Astrocyte (in vitro differentiated cells and primary cell): ENCODE data around the gene NPL.

Experiments
- EZH2 ChIP-seq: IDR thresholded peaks from 2 replicates; pipeline ENCODE4 v1.6.1; 2012; ENCODE audit warnings: mild to moderate bottlenecking, low read length, inconsistent platforms; ENCODE audit not compliant: insufficient read depth
- TF ChIP-seq, protein P1 (sequence below): IDR thresholded peaks from 2 replicates; pipeline ENCODE4 v1.5.1; 2011; ENCODE audit warnings: low read depth, mild to moderate bottlenecking, inconsistent platforms, low read length, moderate library complexity; ENCODE audit not compliant: insufficient read depth

DNA sequence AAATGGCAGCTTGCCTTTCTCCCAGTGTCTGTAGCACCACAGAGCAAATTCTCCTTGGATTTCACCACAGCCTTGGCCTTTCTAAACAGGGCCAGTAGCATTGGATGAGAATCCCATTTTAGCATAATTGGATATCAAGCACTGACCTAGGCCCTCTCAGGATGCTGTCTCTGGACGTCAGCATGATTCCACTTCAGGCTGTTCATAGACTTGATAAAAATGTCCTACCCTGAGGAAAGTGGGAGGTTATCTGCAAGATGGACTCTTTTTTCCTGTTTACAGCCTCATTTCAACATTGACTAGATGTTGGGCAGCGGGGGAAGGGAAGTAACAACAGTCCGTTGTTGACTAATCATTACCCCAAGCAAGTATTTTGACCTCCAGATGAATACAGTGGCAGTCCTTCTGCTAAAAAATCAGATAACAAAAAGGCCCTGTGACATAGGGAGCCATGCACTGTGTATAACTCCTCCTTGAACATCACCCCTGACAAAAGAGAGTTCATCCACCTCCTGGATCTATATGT lies 5.2 kb downstream of the NPL start:
- TF ChIP-seq, protein P1, sequence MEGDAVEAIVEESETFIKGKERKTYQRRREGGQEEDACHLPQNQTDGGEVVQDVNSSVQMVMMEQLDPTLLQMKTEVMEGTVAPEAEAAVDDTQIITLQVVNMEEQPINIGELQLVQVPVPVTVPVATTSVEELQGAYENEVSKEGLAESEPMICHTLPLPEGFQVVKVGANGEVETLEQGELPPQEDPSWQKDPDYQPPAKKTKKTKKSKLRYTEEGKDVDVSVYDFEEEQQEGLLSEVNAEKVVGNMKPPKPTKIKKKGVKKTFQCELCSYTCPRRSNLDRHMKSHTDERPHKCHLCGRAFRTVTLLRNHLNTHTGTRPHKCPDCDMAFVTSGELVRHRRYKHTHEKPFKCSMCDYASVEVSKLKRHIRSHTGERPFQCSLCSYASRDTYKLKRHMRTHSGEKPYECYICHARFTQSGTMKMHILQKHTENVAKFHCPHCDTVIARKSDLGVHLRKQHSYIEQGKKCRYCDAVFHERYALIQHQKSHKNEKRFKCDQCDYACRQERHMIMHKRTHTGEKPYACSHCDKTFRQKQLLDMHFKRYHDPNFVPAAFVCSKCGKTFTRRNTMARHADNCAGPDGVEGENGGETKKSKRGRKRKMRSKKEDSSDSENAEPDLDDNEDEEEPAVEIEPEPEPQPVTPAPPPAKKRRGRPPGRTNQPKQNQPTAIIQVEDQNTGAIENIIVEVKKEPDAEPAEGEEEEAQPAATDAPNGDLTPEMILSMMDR = no peak
- no peak for TF ChIP-seq EZH2
